K562 (cell line): ENCODE measurements around the gene PET117. TPM values are rescaled to one million over a fixed set of nuclear protein-coding genes. Genes with fewer than 3 reads are reported as not detected.

Experiments used
- E2F3 ChIP-seq: fragments of 250-450 bp; sonication (Bioruptor Pico); IDR thresholded peaks from 2 replicates; pipeline ENCODE4 v1.4.0; 2020; ENCODE audit warnings: mild to moderate bottlenecking
- ELF2 ChIP-seq: fragments of 250-450 bp; sonication (Bioruptor Pico); IDR thresholded peaks from 2 replicates; pipeline ENCODE4 v1.5.0; 2021; ENCODE audit warnings: mild to moderate bottlenecking
- IRF1 ChIP-seq: sonication (generic); formaldehyde crosslinking; IDR thresholded peaks from 2 replicates; pipeline ENCODE4 v1.8.0; 2022; ENCODE audit warnings: missing genetic modification reagents, mild to moderate bottlenecking, borderline replicate concordance
- NCOA6 ChIP-seq: fragments of 450-650 bp; IDR thresholded peaks from 2 replicates; pipeline ENCODE4 v1.6.1; 2017; ENCODE audit warnings: mild to moderate bottlenecking
- NUFIP1 ChIP-seq: fragments of 450-650 bp; IDR thresholded peaks from 2 replicates; pipeline ENCODE4 v1.6.1; 2018; ENCODE audit not compliant: partially characterized antibody
- PBX2 ChIP-seq, 2 experiments: IDR thresholded peaks in 1 of 2; conservative IDR thresholded peaks in 1 of 2; 2 replicates each; pipeline ENCODE4 v1.6.1; 2016; ENCODE audit warnings: low read depth in 2 of 2, mild to moderate bottlenecking in 1 of 2, missing compliant biosample characterization in 1 of 2, missing genetic modification characterization in 1 of 2, moderate library complexity in 1 of 2
- POLR2B ChIP-seq: fragments of 450-650 bp; IDR thresholded peaks from 2 replicates; pipeline ENCODE4 v1.6.1; 2018; ENCODE audit warnings: low read depth; ENCODE audit not compliant: partially characterized antibody
- SIN3B ChIP-seq: fragments of 450-650 bp; IDR thresholded peaks from 2 replicates; pipeline ENCODE4 v1.6.1; 2017; ENCODE audit warnings: low read depth, mild to moderate bottlenecking, moderate library complexity
- SMAD3 ChIP-seq: fragments of 450-650 bp; formaldehyde crosslinking; conservative IDR thresholded peaks from 2 replicates; pipeline ENCODE4 v1.4.0; 2020; ENCODE audit warnings: mild to moderate bottlenecking
- SMARCE1 ChIP-seq: fragments of 450-650 bp; IDR thresholded peaks from 2 replicates; pipeline ENCODE4 v1.7.1; 2016; ENCODE audit warnings: mild to moderate bottlenecking
- ZNF143 ChIP-seq: sonication (generic); formaldehyde crosslinking; IDR thresholded peaks from 2 replicates; pipeline ENCODE4 v1.9.0; 2022; ENCODE audit warnings: mild to moderate bottlenecking, missing genetic modification reagents
- polyA plus RNA-seq, 8 experiments: library from polyadenylated mRNA; depleted of rRNA in 4 of 8; stranded (reverse) in 5 of 8; unstranded in 3 of 8; fragments of >200 nt; fragmentation: Nextera tagmentation in 2 of 8; fragmentation: Illumina TruSeq in 1 of 8; extraction: Ambion mirVana in 2 of 8; extraction: Trizol in 1 of 8; gene quantifications; 2 replicates each; pipeline versions ENCODE4 v1.2.1 to v1.2.3, GENCODE V29; 2011 to 2014; ENCODE audit warnings: inconsistent platforms in 1 of 8, missing spikeins in 1 of 8
- total RNA-seq, 7 experiments: library from RNA; depleted of rRNA in 6 of 7; stranded (reverse); fragments of >200 nt in 6 of 7; fragmentation: Illumina TruSeq in 2 of 7; extraction: Trizol in 2 of 7; gene quantifications; 2 replicates each; pipeline versions ENCODE4 v1.2.1 to v1.2.3, GENCODE V29; 2011 to 2021; ENCODE audit warnings: low replicate concordance in 1 of 7
- TF ChIP-seq, protein P1 (sequence below): IDR thresholded peaks from 3 replicates; pipeline ENCODE4 v1.6.1; 2011; ENCODE audit warnings: borderline replicate concordance, mild to moderate bottlenecking; ENCODE audit not compliant: insufficient read length, insufficient read depth
- TF ChIP-seq, protein P2 (sequence below), 3 experiments: fragments of 200-800 bp in 1 of 3; fragments of 250-450 bp in 1 of 3; fragments of 450-650 bp in 1 of 3; sonication (Bioruptor Pico) in 1 of 3; sonication (Bioruptor generic) in 1 of 3; formaldehyde crosslinking in 1 of 3; IDR thresholded peaks; 2 replicates each; pipeline versions ENCODE4 v1.6.1 to v1.8.0; 2016 to 2022; ENCODE audit warnings: mild to moderate bottlenecking in 2 of 3, missing genetic modification characterization in 2 of 3, missing compliant biosample characterization in 1 of 3, moderate library complexity in 1 of 3
- TF ChIP-seq, protein P3 (sequence below): sonication (generic); formaldehyde crosslinking; IDR thresholded peaks from 2 replicates; pipeline ENCODE4 v1.8.0; 2022; ENCODE audit warnings: mild to moderate bottlenecking, missing genetic modification reagents, borderline replicate concordance

PET117 gene
- total and polyA plus RNA-seq, 9 of the 15 experiments (the other 6 are each of a cell fraction or from before 2014, with no cell fraction given): 7.1 to 18.2 (median 12.4) TPM

DNA sequence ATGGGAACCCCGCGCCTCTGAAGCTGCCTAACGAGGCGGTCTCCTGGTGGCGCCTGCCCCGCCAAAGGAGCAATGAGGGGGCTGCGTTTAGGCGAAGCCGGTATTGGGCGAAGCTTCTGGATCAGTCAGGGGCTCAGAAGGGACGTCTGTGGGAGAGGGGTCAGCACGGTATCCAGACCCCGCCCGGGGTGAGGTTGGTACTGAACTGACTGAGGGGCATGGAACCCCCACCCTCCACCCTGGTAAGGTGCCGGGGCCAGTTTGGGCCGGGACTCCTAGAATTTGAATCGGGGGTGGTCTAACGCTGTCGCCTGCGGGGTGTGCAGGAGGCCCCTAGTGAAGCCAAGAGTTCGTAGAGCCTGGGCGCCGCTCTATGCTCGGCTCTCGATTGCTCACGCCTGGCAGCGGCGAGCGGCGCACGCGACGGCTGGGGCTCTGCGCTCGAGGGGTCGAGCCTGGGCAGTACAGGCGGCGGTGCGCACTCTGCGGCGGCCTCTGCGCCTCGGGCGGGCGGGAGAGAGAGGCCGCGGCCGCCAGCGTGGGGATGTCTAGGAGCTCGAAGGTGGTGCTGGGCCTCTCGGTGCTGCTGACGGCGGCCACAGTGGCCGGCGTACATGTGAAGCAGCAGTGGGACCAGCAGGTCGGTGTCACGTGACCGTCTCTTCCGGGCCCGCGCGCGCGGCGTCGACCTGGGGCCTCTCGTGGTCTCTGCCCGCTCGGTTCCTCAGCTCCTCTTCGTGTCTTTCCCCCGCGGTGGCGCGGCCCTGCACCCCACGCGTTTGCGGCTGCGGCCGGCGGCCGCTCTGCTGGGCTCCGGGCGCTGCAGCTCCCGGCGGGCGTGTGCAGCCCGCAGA, at the start of gene PET117, which contains the start of gene KAT14 (continued):
- TF ChIP-seq ELF2: 0 out of 2 replicates have a peak, but pooled peaks have one; percentile 22
- no peak for TF ChIP-seq ZNF143 (CRISPR knock-in tag)
- no peak for TF ChIP-seq NUFIP1
- TF ChIP-seq SMAD3 (CRISPR knock-in tag): no peak
- no peak for TF ChIP-seq SMARCE1
- no peak for TF ChIP-seq PBX2 (CRISPR knock-in tag; IDR thresholded peaks at IDR 0.05; ENCODE audit: low read depth)
- TF ChIP-seq PBX2 (tag; conservative IDR thresholded peaks at IDR 0.05; ENCODE audit: low read depth): no peak
- TF ChIP-seq IRF1: no peak
- TF ChIP-seq, protein P1, sequence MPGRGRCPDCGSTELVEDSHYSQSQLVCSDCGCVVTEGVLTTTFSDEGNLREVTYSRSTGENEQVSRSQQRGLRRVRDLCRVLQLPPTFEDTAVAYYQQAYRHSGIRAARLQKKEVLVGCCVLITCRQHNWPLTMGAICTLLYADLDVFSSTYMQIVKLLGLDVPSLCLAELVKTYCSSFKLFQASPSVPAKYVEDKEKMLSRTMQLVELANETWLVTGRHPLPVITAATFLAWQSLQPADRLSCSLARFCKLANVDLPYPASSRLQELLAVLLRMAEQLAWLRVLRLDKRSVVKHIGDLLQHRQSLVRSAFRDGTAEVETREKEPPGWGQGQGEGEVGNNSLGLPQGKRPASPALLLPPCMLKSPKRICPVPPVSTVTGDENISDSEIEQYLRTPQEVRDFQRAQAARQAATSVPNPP: no peak
- no peak; the same call in 1 of the 2 replicates for TF ChIP-seq E2F3 (CRISPR knock-in tag)
- TF ChIP-seq SIN3B: peak; percentile 84
- TF ChIP-seq, protein P2, sequence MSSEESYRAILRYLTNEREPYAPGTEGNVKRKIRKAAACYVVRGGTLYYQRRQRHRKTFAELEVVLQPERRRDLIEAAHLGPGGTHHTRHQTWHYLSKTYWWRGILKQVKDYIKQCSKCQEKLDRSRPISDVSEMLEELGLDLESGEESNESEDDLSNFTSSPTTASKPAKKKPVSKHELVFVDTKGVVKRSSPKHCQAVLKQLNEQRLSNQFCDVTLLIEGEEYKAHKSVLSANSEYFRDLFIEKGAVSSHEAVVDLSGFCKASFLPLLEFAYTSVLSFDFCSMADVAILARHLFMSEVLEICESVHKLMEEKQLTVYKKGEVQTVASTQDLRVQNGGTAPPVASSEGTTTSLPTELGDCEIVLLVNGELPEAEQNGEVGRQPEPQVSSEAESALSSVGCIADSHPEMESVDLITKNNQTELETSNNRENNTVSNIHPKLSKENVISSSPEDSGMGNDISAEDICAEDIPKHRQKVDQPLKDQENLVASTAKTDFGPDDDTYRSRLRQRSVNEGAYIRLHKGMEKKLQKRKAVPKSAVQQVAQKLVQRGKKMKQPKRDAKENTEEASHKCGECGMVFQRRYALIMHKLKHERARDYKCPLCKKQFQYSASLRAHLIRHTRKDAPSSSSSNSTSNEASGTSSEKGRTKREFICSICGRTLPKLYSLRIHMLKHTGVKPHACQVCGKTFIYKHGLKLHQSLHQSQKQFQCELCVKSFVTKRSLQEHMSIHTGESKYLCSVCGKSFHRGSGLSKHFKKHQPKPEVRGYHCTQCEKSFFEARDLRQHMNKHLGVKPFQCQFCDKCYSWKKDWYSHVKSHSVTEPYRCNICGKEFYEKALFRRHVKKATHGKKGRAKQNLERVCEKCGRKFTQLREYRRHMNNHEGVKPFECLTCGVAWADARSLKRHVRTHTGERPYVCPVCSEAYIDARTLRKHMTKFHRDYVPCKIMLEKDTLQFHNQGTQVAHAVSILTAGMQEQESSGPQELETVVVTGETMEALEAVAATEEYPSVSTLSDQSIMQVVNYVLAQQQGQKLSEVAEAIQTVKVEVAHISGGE (CRISPR knock-in tag; IDR thresholded peaks at IDR 0.05): peak in 1 of 3 experiments; percentile 34; a peak in 1 of 6 replicates
- TF ChIP-seq POLR2B: no peak
- TF ChIP-seq, protein P3, sequence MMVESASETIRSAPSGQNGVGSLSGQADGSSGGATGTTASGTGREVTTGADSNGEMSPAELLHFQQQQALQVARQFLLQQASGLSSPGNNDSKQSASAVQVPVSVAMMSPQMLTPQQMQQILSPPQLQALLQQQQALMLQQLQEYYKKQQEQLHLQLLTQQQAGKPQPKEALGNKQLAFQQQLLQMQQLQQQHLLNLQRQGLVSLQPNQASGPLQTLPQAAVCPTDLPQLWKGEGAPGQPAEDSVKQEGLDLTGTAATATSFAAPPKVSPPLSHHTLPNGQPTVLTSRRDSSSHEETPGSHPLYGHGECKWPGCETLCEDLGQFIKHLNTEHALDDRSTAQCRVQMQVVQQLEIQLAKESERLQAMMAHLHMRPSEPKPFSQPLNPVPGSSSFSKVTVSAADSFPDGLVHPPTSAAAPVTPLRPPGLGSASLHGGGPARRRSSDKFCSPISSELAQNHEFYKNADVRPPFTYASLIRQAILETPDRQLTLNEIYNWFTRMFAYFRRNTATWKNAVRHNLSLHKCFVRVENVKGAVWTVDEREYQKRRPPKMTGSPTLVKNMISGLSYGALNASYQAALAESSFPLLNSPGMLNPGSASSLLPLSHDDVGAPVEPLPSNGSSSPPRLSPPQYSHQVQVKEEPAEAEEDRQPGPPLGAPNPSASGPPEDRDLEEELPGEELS: no peak
- no peak; the same call in 1 of the 2 replicates for TF ChIP-seq NCOA6
